ENCODE measurements around the gene CEMIP2.

DNA sequence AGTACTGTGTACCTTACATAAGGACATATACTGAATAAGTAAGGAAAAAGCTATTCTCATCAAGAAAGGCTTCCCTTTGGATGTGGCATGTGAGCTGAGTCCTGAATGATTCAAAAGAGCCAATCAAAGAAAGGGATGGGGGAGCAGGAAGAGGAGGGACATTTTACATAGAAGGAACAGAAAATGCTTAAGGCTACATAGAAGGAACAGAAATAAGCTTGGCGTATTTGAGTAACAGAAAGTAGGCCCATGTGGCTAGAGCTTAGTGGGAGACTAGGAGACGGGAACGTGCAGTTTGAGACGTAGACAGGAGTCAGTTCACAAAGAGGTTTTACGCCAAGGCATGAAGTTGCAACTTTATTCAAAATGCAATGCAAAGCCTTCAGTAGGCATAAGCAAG is 126.3 kb downstream of the CEMIP2 start:
- no peak for TF ChIP-seq POLR2A (IDR thresholded peaks at IDR 0.05)
- TF ChIP-seq CTCF (IDR thresholded peaks at IDR 0.05): no peak

Measured in uterus (tissue), 2 donors.